Measurements from ENCODE around the gene CAMK1D.

Gene CAMK1D

GRCh38 chr10:12471135-12471534 lies 121.8 kb downstream of the CAMK1D start:
- DNase-seq (ENCODE audit: low read depth), result peak; percentile 18
- H3K4me3 ChIP-seq (ENCODE audit: low read depth, low read length), result no peak overlapping the region
- no peak for TF ChIP-seq CTCF (IDR thresholded peaks at IDR 0.05; ENCODE audit: control insufficient read depth, extremely low read depth, insufficient read depth)

GRCh38 chr10:12473491-12473890 lies 124.1 kb downstream of the CAMK1D start:
- H3K4me3 ChIP-seq (ENCODE audit: low read depth, low read length), result no peak overlapping the region
- DNase-seq (ENCODE audit: low read depth), result no peak
- no peak for TF ChIP-seq CTCF (IDR thresholded peaks at IDR 0.05; ENCODE audit: control insufficient read depth, extremely low read depth, insufficient read depth)

GRCh38 chr10:12474727-12475412 lies 125.5 kb downstream of the CAMK1D start:
- no peak for TF ChIP-seq CTCF (IDR thresholded peaks at IDR 0.05; ENCODE audit: control insufficient read depth, extremely low read depth, insufficient read depth)
- DNase-seq (ENCODE audit: low read depth), result no peak

GRCh38 chr10:12476656-12477055 lies 127.3 kb downstream of the CAMK1D start:
- no peak for TF ChIP-seq CTCF (IDR thresholded peaks at IDR 0.05; ENCODE audit: control insufficient read depth, extremely low read depth, insufficient read depth)
- DNase-seq (ENCODE audit: low read depth), result no peak
- no peak overlapping the region for H3K4me3 ChIP-seq (ENCODE audit: low read depth, low read length)

More at GRCh38 chr10:12474727-12475412, 125.5 kb downstream of the CAMK1D start:
- H3K4me3 ChIP-seq (ENCODE audit: low read depth, low read length), result no peak overlapping the region

- no peak overlapping the region for H3K4me3 ChIP-seq (ENCODE audit: low read depth, low read length)
- no peak for TF ChIP-seq CTCF (IDR thresholded peaks at IDR 0.05; ENCODE audit: control insufficient read depth, extremely low read depth, insufficient read depth)
Observed at GRCh38 chr10:12479437-12479844, 130.1 kb downstream of the CAMK1D start.

GRCh38 chr10:12479924-12480323 lies 130.6 kb downstream of the CAMK1D start:
- no peak for DNase-seq (ENCODE audit: low read depth)
- no peak for TF ChIP-seq CTCF (IDR thresholded peaks at IDR 0.05; ENCODE audit: control insufficient read depth, extremely low read depth, insufficient read depth)
- H3K4me3 ChIP-seq (ENCODE audit: low read depth, low read length), result no peak overlapping the region

More at GRCh38 chr10:12479437-12479844, 130.1 kb downstream of the CAMK1D start:
- no peak for DNase-seq (ENCODE audit: low read depth)

GRCh38 chr10:12480440-12480839 lies 131.1 kb downstream of the CAMK1D start:
- DNase-seq (ENCODE audit: low read depth), result no peak

More at GRCh38 chr10:12480440-12480839, 131.1 kb downstream of the CAMK1D start:
- TF ChIP-seq CTCF (IDR thresholded peaks at IDR 0.05; ENCODE audit: control insufficient read depth, extremely low read depth, insufficient read depth), result no peak
- H3K4me3 ChIP-seq (ENCODE audit: low read depth, low read length), result no peak overlapping the region
